Body of pancreas (tissue), 4 donors: ENCODE data around the gene KCTD11. TPM values are rescaled to one million over a fixed set of nuclear protein-coding genes. Genes with fewer than 3 reads are reported as not detected.

Source experiments
- ATAC-seq: fragments of 150-250 bp; one replicate; pipeline ENCODE4 v1.9.1; 2016
- DNase-seq, 4 donors: peaks; one replicate each; pipeline ENCODE4 v3.0.0-alpha.2; 2019
- H3K27ac ChIP-seq, 4 donors: fragments of 200-600 bp; sonication (generic); 1 replicate in 3 of 4; 2 replicates in 1 of 4; pipeline versions ENCODE4 v1.5.1 to v1.6.1; 2016 to 2019; ENCODE audit warnings: mild to moderate bottlenecking in 1 of 4, mixed read lengths in 1 of 4, moderate library complexity in 1 of 4
- H3K27me3 ChIP-seq, 2 donors: fragments of 200-600 bp; sonication (generic); one replicate each; pipeline ENCODE4 v1.6.0; 2016; ENCODE audit warnings: mild to moderate bottlenecking in 1 of 2
- H3K36me3 ChIP-seq, 2 donors: fragments of 200-600 bp; sonication (generic); replicated peaks in 1 of 2; 2 replicates each; pipeline ENCODE4 v1.5.1; 2016; ENCODE audit warnings: low read depth in 2 of 2; ENCODE audit not compliant: insufficient read depth in 1 of 2
- H3K4me1 ChIP-seq: fragments of 200-600 bp; sonication (generic); one replicate; pipeline ENCODE4 v1.6.0; 2016
- H3K4me3 ChIP-seq, 2 donors: fragments of 200-600 bp; sonication (generic); 1 replicate in 1 of 2; 2 replicates in 1 of 2; pipeline ENCODE4 v1.5.1; 2016 to 2019
- H3K9me3 ChIP-seq, 3 donors: fragments of 200-600 bp; sonication (generic); 1 replicate in 2 of 3; 2 replicates in 1 of 3; pipeline ENCODE4 v1.5.1; 2016
- POLR2A ChIP-seq, 3 donors: fragments of 450-650 bp; IDR thresholded peaks; one replicate each; pipeline ENCODE4 v1.6.1; 2016; ENCODE audit warnings: antibody characterized with exemption in 3 of 3, mild to moderate bottlenecking in 2 of 3
- WGBS, 2 donors: methylation state at CpG; one replicate each; pipeline ENCODE4 v1.1.5; 2017; 5-methylcytosine and 5-hydroxymethylcytosine counted together
- intact Hi-C: fragments of 100-400 bp; cut with DNase I; formaldehyde crosslinking; loops from one replicate; pipeline ENCODE4 v1.15.1; 2023
- total RNA-seq, 2 donors: library from RNA; depleted of rRNA; stranded (reverse); fragments of >200 nt; gene quantifications; one replicate each; pipeline ENCODE4 v1.1.0, GENCODE V29; 2016
- TF ChIP-seq, protein P1 (sequence below), 7 experiments: fragments of 450-650 bp in 4 of 7; fragments of 200-600 bp in 3 of 7; sonication (generic) in 3 of 7; IDR thresholded peaks; one replicate each; pipeline ENCODE4 v1.5.1; 2016 to 2019; ENCODE audit warnings: antibody characterized with exemption in 7 of 7

The KCTD11 gene
- total RNA-seq, 2 donors from 2014 or later = 2.6 to 5.6 TPM

DNA sequence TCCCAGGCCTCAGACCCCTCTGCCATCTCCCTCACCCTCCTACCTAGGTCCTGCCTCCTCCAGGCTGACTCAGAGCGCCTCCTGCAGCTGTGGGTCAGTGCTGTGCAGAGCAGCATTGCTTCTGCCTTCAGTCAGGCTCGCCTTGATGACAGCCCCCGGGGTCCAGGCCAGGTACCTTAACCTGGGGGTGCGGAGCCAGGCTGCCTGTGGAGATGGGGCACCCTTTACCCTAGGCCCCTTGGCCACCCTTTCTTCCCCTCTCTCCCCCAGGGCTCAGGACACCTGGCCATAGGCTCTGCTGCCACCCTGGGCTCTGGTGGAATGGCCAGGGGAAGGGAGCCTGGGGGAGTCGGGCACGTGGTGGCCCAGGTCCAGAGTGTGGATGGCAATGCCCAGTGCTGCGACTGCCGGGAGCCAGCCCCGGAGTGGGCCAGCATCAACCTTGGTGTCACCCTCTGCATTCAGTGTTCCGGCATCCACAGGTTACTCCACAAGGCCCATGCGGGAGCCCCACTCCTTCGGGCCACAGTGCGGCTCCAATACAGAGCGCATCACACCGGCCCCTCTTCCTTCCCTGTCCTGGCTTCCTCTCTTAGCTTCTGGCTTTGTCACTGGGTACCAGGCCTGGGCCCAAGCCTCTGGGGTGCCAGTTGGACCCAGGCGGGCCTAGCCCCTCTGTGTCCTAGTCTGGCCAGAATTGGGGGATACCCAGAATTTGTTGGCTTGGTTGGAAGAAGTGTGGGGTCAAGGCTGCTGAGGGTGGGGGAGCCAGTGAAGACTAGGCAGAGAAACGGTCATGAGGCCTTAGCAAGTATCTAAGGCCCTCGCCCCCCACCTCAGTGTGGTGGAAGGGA is 5.0 kb upstream of the KCTD11 start:
- no peak overlapping the region for H3K27ac ChIP-seq
- peak in 1 of 4 donors; percentile 13 for DNase-seq
- peaks cover 0 to 13% of the 10 kb centered on the region in 2 donors for H3K27me3 ChIP-seq
- ATAC-seq = no peak
- H3K9me3 ChIP-seq = no peaks in the 10 kb centered on the region
- H3K36me3 ChIP-seq = no peaks in the 10 kb centered on the region
- H3K4me3 ChIP-seq = no peak overlapping the region
- WGBS, 2 donors = 53 to 58% methylated on average over 14 to 18 of the region's 18 CpGs
- peak in 1 of 3 donors; percentile 9 for TF ChIP-seq POLR2A (IDR thresholded peaks at IDR 0.05)
- TF ChIP-seq, protein P1, sequence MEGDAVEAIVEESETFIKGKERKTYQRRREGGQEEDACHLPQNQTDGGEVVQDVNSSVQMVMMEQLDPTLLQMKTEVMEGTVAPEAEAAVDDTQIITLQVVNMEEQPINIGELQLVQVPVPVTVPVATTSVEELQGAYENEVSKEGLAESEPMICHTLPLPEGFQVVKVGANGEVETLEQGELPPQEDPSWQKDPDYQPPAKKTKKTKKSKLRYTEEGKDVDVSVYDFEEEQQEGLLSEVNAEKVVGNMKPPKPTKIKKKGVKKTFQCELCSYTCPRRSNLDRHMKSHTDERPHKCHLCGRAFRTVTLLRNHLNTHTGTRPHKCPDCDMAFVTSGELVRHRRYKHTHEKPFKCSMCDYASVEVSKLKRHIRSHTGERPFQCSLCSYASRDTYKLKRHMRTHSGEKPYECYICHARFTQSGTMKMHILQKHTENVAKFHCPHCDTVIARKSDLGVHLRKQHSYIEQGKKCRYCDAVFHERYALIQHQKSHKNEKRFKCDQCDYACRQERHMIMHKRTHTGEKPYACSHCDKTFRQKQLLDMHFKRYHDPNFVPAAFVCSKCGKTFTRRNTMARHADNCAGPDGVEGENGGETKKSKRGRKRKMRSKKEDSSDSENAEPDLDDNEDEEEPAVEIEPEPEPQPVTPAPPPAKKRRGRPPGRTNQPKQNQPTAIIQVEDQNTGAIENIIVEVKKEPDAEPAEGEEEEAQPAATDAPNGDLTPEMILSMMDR (IDR thresholded peaks at IDR 0.05) = no peak
- H3K4me1 ChIP-seq = peaks cover 34% of the 10 kb centered on the region
- intact Hi-C loops = no loop called here

DNA sequence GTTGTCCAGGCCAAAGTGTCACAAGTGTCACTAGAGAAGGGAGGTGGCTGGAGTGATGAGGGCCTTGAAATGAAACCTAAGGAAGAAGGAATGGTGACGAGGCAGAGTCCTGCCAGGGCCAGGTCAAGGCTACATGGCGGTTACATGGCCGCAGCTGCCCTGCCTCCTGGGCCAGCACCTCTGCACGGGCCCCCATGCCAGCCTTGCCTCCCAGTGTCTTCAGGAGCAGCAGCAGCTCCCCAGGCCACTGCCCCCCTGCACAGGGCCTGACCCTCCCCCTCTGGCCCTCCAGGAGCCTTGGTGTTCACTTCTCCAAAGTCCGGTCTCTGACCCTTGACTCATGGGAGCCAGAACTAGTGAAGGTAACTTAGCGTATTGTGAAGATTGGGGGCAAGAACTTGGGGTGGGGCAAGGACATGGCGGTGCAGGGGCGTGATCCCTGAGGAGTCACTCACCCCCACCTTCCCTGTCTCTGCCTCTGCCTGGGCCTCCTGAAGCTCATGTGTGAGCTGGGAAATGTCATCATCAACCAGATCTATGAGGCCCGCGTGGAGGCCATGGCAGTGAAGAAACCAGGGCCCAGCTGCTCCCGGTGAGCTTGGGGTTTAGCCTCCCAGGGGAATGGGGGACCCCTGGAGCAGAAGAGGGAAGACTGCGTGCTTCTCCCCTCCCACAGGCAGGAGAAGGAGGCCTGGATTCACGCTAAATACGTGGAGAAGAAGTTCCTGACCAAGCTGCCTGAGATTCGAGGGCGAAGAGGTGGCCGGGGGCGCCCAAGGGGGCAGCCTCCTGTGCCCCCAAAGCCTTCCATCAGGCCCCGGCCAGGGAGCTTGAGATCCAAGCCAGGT is 4.1 kb upstream of the KCTD11 start:
- ATAC-seq = no peak
- no peaks in the 10 kb centered on the region for H3K36me3 ChIP-seq
- intact Hi-C loops = no loop called here
- WGBS, 2 donors = 46 to 53% methylated on average over 14 to 19 of the region's 19 CpGs
- H3K27ac ChIP-seq = no peak overlapping the region
- no peak overlapping the region for H3K4me3 ChIP-seq
- DNase-seq = no peak
- TF ChIP-seq, protein P1 (IDR thresholded peaks at IDR 0.05) = no peak
- no peak for TF ChIP-seq POLR2A (IDR thresholded peaks at IDR 0.05)
- H3K9me3 ChIP-seq = no peaks in the 10 kb centered on the region
- peaks cover 41% of the 10 kb centered on the region for H3K4me1 ChIP-seq
- peaks cover 0 to 9% of the 10 kb centered on the region in 2 donors for H3K27me3 ChIP-seq

DNA sequence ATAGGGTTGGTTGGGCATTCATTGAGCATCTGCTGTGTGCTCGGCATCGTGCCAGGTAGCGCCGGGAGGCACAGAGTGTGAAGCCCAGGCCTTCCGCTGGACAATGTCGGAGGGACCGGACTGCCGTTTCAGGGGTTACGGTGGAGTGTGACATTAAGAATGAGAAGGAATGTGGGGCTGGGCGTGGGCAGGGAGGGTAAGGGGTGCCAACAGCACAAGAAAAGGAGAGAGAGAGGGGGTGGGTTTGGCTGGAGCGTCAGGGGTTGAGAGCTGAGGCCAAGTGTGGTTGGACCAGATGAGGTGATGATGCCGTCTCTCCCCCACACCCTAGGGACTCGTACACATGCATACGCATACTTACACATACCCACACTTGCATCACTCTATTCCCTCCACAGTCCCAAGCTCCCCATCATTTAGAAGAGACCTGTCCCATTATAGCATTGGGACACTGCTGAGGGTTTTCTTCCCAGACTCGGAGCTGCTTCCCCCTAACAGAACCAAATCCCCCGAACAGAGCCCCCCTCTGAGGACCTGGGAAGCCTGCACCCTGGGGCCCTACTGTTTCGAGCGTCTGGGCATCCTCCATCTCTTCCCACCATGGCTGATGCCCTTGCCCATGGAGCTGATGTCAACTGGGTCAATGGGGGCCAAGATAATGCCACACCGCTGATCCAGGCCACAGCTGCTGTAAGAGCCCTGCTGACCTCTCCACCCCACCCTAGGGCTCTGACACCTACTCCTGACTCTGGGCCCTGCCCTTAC is 3.3 kb upstream of the KCTD11 start:
- H3K27ac ChIP-seq = no peak overlapping the region
- DNase-seq = peak in 1 of 4 donors; percentile 44
- TF ChIP-seq, protein P1 (IDR thresholded peaks at IDR 0.05) = no peak
- no peak for TF ChIP-seq POLR2A (IDR thresholded peaks at IDR 0.05)

DNA sequence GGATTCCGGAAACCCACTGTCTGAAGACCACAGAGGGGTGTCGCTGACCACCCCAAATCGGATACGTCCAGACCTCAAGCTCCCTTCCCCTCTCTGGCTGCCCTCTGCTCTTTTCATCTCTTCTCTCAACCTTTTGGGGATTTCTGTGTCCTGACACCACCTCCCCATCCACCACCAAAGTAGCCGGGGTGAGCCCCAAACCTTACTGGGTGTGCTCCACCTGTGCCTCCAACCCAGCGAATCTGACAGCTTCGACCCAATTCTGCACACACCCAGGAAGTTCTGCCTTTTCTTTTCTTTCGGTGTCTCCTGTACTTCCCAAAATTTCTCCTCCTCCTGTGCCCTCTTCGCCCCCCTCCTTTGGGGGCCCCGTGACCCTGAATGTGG is 534 bp downstream of the KCTD11 start:
- H3K4me3 ChIP-seq = peak overlapping the region; percentile 59 to 62
- TF ChIP-seq, protein P1 (IDR thresholded peaks at IDR 0.05) = peak in 5 of 7 experiments; percentile 15 to 58 (median 41)
- no peak for TF ChIP-seq POLR2A (IDR thresholded peaks at IDR 0.05)
- intact Hi-C loops = no loop called here
- no peaks in the 10 kb centered on the region for H3K9me3 ChIP-seq
- H3K27me3 ChIP-seq = no peaks in the 10 kb centered on the region
- no peaks in the 10 kb centered on the region for H3K36me3 ChIP-seq
- DNase-seq (no peak), ATAC-seq (no peak)
- H3K4me1 ChIP-seq = peaks cover 65% of the 10 kb centered on the region
- 18% methylated on average over 10 of the region's 10 CpGs for WGBS, 2 donors
- peak overlapping the region; percentile 91 to 99 (median 98) for H3K27ac ChIP-seq

More for the DNA sequence above, 3.3 kb upstream of the KCTD11 start:
- intact Hi-C loops = no loop called here
- 46 to 59% methylated on average over 18 to 19 of the region's 19 CpGs for WGBS, 2 donors
- H3K4me3 ChIP-seq = no peak overlapping the region
- peaks cover 49% of the 10 kb centered on the region for H3K4me1 ChIP-seq
- H3K9me3 ChIP-seq = no peaks in the 10 kb centered on the region
- peaks cover 0 to 4% of the 10 kb centered on the region in 2 donors for H3K27me3 ChIP-seq
- ATAC-seq = no peak
- no peaks in the 10 kb centered on the region for H3K36me3 ChIP-seq
